Stimulated activated naive CD8-positive, alpha-beta T cell treated with anti-CD3 and anti-CD28 coated beads, Interleukin-15, Interleukin-2, amounts not matched to agents 100 ng/mL and 50 ng/mL, for 24 hours (primary cell): ENCODE results near the gene HMSD.
"Not testable (repeated sequence)": the region's sequence is repeated elsewhere in the genome, so short reads cannot be mapped to it uniquely, and the experiment has no call there.

ENCODE experiments used
- H3K27ac Mint-ChIP-seq: one replicate; pipeline ENCODE4 v1.8.0; 2021; ENCODE audit warnings: mild to moderate bottlenecking, mixed read lengths
- H3K27me3 Mint-ChIP-seq: one replicate; pipeline ENCODE4 v1.8.0; 2021; ENCODE audit warnings: mixed read lengths
- H3K36me3 Mint-ChIP-seq: one replicate; pipeline ENCODE4 v1.8.0; 2021; ENCODE audit warnings: low read depth, mixed read lengths
- H3K4me1 Mint-ChIP-seq: one replicate; pipeline ENCODE4 v1.8.0; 2021; ENCODE audit warnings: low read depth, mixed read lengths
- H3K4me3 Mint-ChIP-seq: one replicate; pipeline ENCODE4 v1.8.0; 2021; ENCODE audit warnings: mild to moderate bottlenecking, mixed read lengths
- H3K9me3 Mint-ChIP-seq: one replicate; pipeline ENCODE4 v1.8.0; 2021; ENCODE audit warnings: mixed read lengths

The HMSD gene

GRCh38 chr18:63949068-63949737, at the start of gene HMSD:
Gene HMSD, plus strand, starts transcription at chr18:63949301. Its CDS starts 4,155 bp downstream, at chr18:63953456.
- Mint-ChIP-seq H3K9me3 (peaks cover 4% of the 10 kb centered on the region), H3K27ac (peak within 1 kb of the TSS; percentile 58), H3K4me1 (peaks cover 48% of the 10 kb centered on the region), H3K27me3 (peaks cover 45% of the 10 kb centered on the region), H3K36me3 (peaks cover 4% of the 10 kb centered on the region), H3K4me3 (peak within 1 kb of the TSS; percentile 81)

GRCh38 chr18:63903851-63904570, 45.1 kb upstream of the HMSD start:
- H3K4me3 Mint-ChIP-seq, result no peak overlapping the region
- H3K27me3 Mint-ChIP-seq, result peaks cover 33% of the 10 kb centered on the region
- H3K9me3 Mint-ChIP-seq, result no peaks in the 10 kb centered on the region
- no peak overlapping the region for H3K27ac Mint-ChIP-seq
- no peaks in the 10 kb centered on the region for H3K36me3 Mint-ChIP-seq
- peaks cover 6% of the 10 kb centered on the region for H3K4me1 Mint-ChIP-seq

GRCh38 chr18:63904694-63905093, 44.4 kb upstream of the HMSD start:
- Mint-ChIP-seq H3K4me1 (peaks cover 6% of the 10 kb centered on the region), H3K27ac (no peak overlapping the region), H3K9me3 (no peaks in the 10 kb centered on the region), H3K27me3 (peaks cover 34% of the 10 kb centered on the region), H3K36me3 (no peaks in the 10 kb centered on the region), H3K4me3 (no peak overlapping the region)

- Mint-ChIP-seq H3K9me3 (no peaks in the 10 kb centered on the region), H3K27ac (no peak overlapping the region), H3K36me3 (no peaks in the 10 kb centered on the region), H3K4me3 (no peak overlapping the region), H3K4me1 (peaks cover 6% of the 10 kb centered on the region), H3K27me3 (peaks cover 33% of the 10 kb centered on the region)
Observed at GRCh38 chr18:63905361-63905760, 43.7 kb upstream of the HMSD start.

- Mint-ChIP-seq H3K9me3 (no peaks in the 10 kb centered on the region), H3K27me3 (peaks cover 38% of the 10 kb centered on the region), H3K4me3 (no peak overlapping the region), H3K36me3 (no peaks in the 10 kb centered on the region), H3K4me1 (peaks cover 6% of the 10 kb centered on the region), H3K27ac (no peak overlapping the region)
Observed at GRCh38 chr18:63906056-63906455, 43.0 kb upstream of the HMSD start.

- no peak within 1 kb of the TSS for H3K4me3 Mint-ChIP-seq
- peaks cover 6% of the 10 kb centered on the region for H3K4me1 Mint-ChIP-seq
- no peaks in the 10 kb centered on the region for H3K9me3 Mint-ChIP-seq
- peaks cover 39% of the 10 kb centered on the region for H3K27me3 Mint-ChIP-seq
- H3K36me3 Mint-ChIP-seq, result no peaks in the 10 kb centered on the region
- H3K27ac Mint-ChIP-seq, result no peak within 1 kb of the TSS
Observed at GRCh38 chr18:63907664-63908063, 41.4 kb upstream of the HMSD start, which contains the start of gene SERPINB10. Gene SERPINB10, plus strand, starts transcription at chr18:63907958. Its CDS starts 7,553 bp downstream, at chr18:63915511.

GRCh38 chr18:63908858-63909257, 40.2 kb upstream of the HMSD start:
- no peaks in the 10 kb centered on the region for H3K9me3 Mint-ChIP-seq
- no peaks in the 10 kb centered on the region for H3K36me3 Mint-ChIP-seq
- H3K4me3 Mint-ChIP-seq, result no peak overlapping the region
- H3K4me1 Mint-ChIP-seq, result peaks cover 6% of the 10 kb centered on the region
- H3K27me3 Mint-ChIP-seq, result peaks cover 46% of the 10 kb centered on the region
- no peak overlapping the region for H3K27ac Mint-ChIP-seq

GRCh38 chr18:63909870-63910269, 39.2 kb upstream of the HMSD start:
- H3K4me1 Mint-ChIP-seq, result peaks cover 6% of the 10 kb centered on the region
- H3K27ac Mint-ChIP-seq, result no peak overlapping the region
- no peaks in the 10 kb centered on the region for H3K36me3 Mint-ChIP-seq
- peaks cover 42% of the 10 kb centered on the region for H3K27me3 Mint-ChIP-seq
- no peak overlapping the region for H3K4me3 Mint-ChIP-seq
- no peaks in the 10 kb centered on the region for H3K9me3 Mint-ChIP-seq

- Mint-ChIP-seq H3K27ac (no peak overlapping the region), H3K9me3 (no peaks in the 10 kb centered on the region), H3K36me3 (no peaks in the 10 kb centered on the region)
Observed at GRCh38 chr18:63917817-63918216, 31.3 kb upstream of the HMSD start.

GRCh38 chr18:63922049-63922448, 27.1 kb upstream of the HMSD start:
- H3K9me3 Mint-ChIP-seq, result no peaks in the 10 kb centered on the region
- peaks cover 50% of the 10 kb centered on the region for H3K27me3 Mint-ChIP-seq
- H3K4me1 Mint-ChIP-seq, result no peaks in the 10 kb centered on the region
- H3K36me3 Mint-ChIP-seq, result no peaks in the 10 kb centered on the region
- H3K27ac Mint-ChIP-seq, result no peak overlapping the region
- no peak overlapping the region for H3K4me3 Mint-ChIP-seq

More at GRCh38 chr18:63917817-63918216, 31.3 kb upstream of the HMSD start:
- no peak overlapping the region for H3K4me3 Mint-ChIP-seq
- H3K27me3 Mint-ChIP-seq, result peaks cover 42% of the 10 kb centered on the region
- H3K4me1 Mint-ChIP-seq, result no peaks in the 10 kb centered on the region

GRCh38 chr18:63924551-63924950, 24.6 kb upstream of the HMSD start:
- Mint-ChIP-seq H3K4me1 (no peaks in the 10 kb centered on the region), H3K9me3 (no peaks in the 10 kb centered on the region), H3K27me3 (peaks cover 47% of the 10 kb centered on the region), H3K27ac (no peak overlapping the region), H3K4me3 (no peak overlapping the region), H3K36me3 (no peaks in the 10 kb centered on the region)

- Mint-ChIP-seq H3K27me3 (peaks cover 48% of the 10 kb centered on the region), H3K27ac (no peak overlapping the region), H3K36me3 (no peaks in the 10 kb centered on the region), H3K4me3 (no peak overlapping the region), H3K4me1 (no peaks in the 10 kb centered on the region), H3K9me3 (no peaks in the 10 kb centered on the region)
Observed at GRCh38 chr18:63928331-63928730, 20.8 kb upstream of the HMSD start.

- H3K27me3 Mint-ChIP-seq, result peaks cover 47% of the 10 kb centered on the region
- H3K4me1 Mint-ChIP-seq, H3K36me3 Mint-ChIP-seq, H3K4me3 Mint-ChIP-seq, H3K27ac Mint-ChIP-seq, H3K9me3 Mint-ChIP-seq: not testable (repeated sequence)
Observed at GRCh38 chr18:63929369-63929768, 19.7 kb upstream of the HMSD start.

GRCh38 chr18:63930773-63931354, 18.2 kb upstream of the HMSD start:
- no peaks in the 10 kb centered on the region for H3K4me1 Mint-ChIP-seq
- no peak overlapping the region for H3K4me3 Mint-ChIP-seq
- no peaks in the 10 kb centered on the region for H3K9me3 Mint-ChIP-seq
- no peak overlapping the region for H3K27ac Mint-ChIP-seq
- no peaks in the 10 kb centered on the region for H3K36me3 Mint-ChIP-seq
- H3K27me3 Mint-ChIP-seq, result peaks cover 52% of the 10 kb centered on the region

GRCh38 chr18:63936156-63936931, 12.8 kb upstream of the HMSD start:
- H3K4me3 Mint-ChIP-seq, result peak overlapping the region; percentile 78
- H3K4me1 Mint-ChIP-seq, result no peaks in the 10 kb centered on the region
- no peaks in the 10 kb centered on the region for H3K9me3 Mint-ChIP-seq
- H3K27ac Mint-ChIP-seq, result no peak overlapping the region
- no peaks in the 10 kb centered on the region for H3K36me3 Mint-ChIP-seq
- peaks cover 39% of the 10 kb centered on the region for H3K27me3 Mint-ChIP-seq
